Breast epithelium (tissue), 4 donors: Measurements from ENCODE around the gene RDH13. TPM values are rescaled to one million over a fixed set of nuclear protein-coding genes. Genes with fewer than 3 reads are reported as not detected.
"Not testable (repeated sequence)": the region's sequence is repeated elsewhere in the genome, so short reads cannot be mapped to it uniquely, and the experiment has no call there.

Experiments
- DNase-seq, 2 donors: peaks; one replicate each; pipeline ENCODE4 v3.0.0-alpha.2; 2019; ENCODE audit warnings: low spot score in 2 of 2
- H3K27ac ChIP-seq, 2 donors: fragments of 200-600 bp; sonication (generic) in 1 of 2; one replicate each; pipeline ENCODE4 v1.5.1; 2016 to 2019; ENCODE audit warnings: mild to moderate bottlenecking in 1 of 2
- H3K27me3 ChIP-seq, 2 donors: fragments of 200-600 bp; sonication (generic) in 1 of 2; one replicate each; pipeline versions ENCODE4 v1.5.1 to v1.6.0; 2017 to 2019; ENCODE audit warnings: control low read depth in 1 of 2, mild to moderate bottlenecking in 1 of 2
- H3K36me3 ChIP-seq: fragments of 200-600 bp; one replicate; pipeline ENCODE4 v1.5.1; 2019
- H3K4me1 ChIP-seq, 2 donors: fragments of 200-600 bp; sonication (generic); one replicate each; pipeline ENCODE4 v1.5.1; 2016 to 2019; ENCODE audit warnings: control low read depth in 1 of 2
- H3K4me3 ChIP-seq, 3 donors: fragments of 200-600 bp; sonication (generic); 1 replicate in 2 of 3; 2 replicates in 1 of 3; pipeline ENCODE4 v1.5.1; 2016 to 2019; ENCODE audit warnings: mild to moderate bottlenecking in 3 of 3, moderate library complexity in 2 of 3
- H3K9me3 ChIP-seq, 2 donors: fragments of 200-600 bp; sonication (generic) in 1 of 2; one replicate each; pipeline ENCODE4 v1.5.1; 2016 to 2019; ENCODE audit warnings: control low read depth in 1 of 2
- CTCF ChIP-seq, 3 donors: fragments of 450-650 bp; IDR thresholded peaks; one replicate each; pipeline ENCODE4 v1.5.1; 2016 to 2017; ENCODE audit warnings: antibody characterized with exemption in 3 of 3, mild to moderate bottlenecking in 3 of 3, moderate library complexity in 3 of 3
- POLR2A ChIP-seq: fragments of 450-650 bp; IDR thresholded peaks from one replicate; pipeline ENCODE4 v1.6.1; 2016; ENCODE audit warnings: antibody characterized with exemption, mild to moderate bottlenecking, moderate library complexity
- POLR2AphosphoS5 ChIP-seq, 3 donors: sonication (generic); formaldehyde crosslinking; IDR thresholded peaks; one replicate each; pipeline ENCODE4 v1.6.1; 2017; ENCODE audit warnings: antibody characterized with exemption in 3 of 3
- intact Hi-C: fragments of 100-400 bp; cut with DNase I; formaldehyde crosslinking; loops from one replicate; pipeline ENCODE4 v1.15.1; 2023; ENCODE audit warnings: low total_unique reads
- total RNA-seq, 3 donors: library from RNA; depleted of rRNA; stranded (reverse); fragments of >200 nt; gene quantifications; one replicate each; pipeline ENCODE4 v1.1.0, GENCODE V29; 2016

RDH13 gene
- total RNA-seq, 3 donors from 2014 or later, result 11.4 to 33.4 (median 22.3) TPM

DNA sequence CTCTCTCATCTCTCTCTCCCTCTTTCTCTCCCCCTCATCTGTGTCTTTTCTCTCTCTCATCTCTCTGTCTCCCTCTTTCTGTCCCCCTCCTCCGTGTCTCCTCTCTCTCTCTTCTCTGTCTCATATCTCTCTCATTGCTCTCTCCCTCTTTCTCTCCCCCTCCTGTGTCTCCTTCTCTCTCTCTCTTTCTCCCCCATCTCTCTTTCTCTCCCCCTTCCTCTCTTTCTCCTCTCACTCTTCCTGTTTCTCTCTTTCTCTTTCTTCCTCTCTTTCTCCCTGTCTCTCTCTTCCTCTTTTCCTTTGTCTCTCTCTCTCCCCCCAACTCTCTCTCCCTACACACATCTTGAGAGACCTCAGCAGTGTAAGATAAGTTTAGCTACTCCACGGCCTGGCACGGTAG lies 4.9 kb upstream of the RDH13 start:
- Histone ChIP-seq H3K9me3 (no peaks in the 10 kb centered on the region), H3K4me3 (no peak overlapping the region), H3K27ac (no peak overlapping the region), H3K27me3 (peaks cover 3 to 5% of the 10 kb centered on the region in 2 donors), H3K4me1 (no peaks in the 10 kb centered on the region), H3K36me3 (no peaks in the 10 kb centered on the region)
- intact Hi-C loops, result no loop called here
- TF ChIP-seq POLR2A (no peak), CTCF (IDR thresholded peaks at IDR 0.05) (no peak), POLR2AphosphoS5 (IDR thresholded peaks at IDR 0.05) (no peak)
- no peak for DNase-seq

GRCh38 chr19:55066107-55066709 lies 3.3 kb upstream of the RDH13 start:
- TF ChIP-seq CTCF (IDR thresholded peaks at IDR 0.05), result no peak
- TF ChIP-seq POLR2A, result no peak
- no peak for TF ChIP-seq POLR2AphosphoS5 (IDR thresholded peaks at IDR 0.05)
- intact Hi-C loops, result no loop called here

GRCh38 chr19:55065516-55065915 lies 2.6 kb upstream of the RDH13 start:
- H3K4me1 ChIP-seq, H3K36me3 ChIP-seq, H3K27ac ChIP-seq, intact Hi-C loops, DNase-seq, H3K4me3 ChIP-seq, H3K27me3 ChIP-seq, H3K9me3 ChIP-seq: not testable (repeated sequence)

More at GRCh38 chr19:55066107-55066709, 3.3 kb upstream of the RDH13 start:
- Histone ChIP-seq H3K9me3 (no peaks in the 10 kb centered on the region), H3K4me1 (no peaks in the 10 kb centered on the region), H3K36me3 (no peaks in the 10 kb centered on the region), H3K4me3 (no peak overlapping the region), H3K27me3 (peaks cover 3 to 5% of the 10 kb centered on the region in 2 donors), H3K27ac (no peak overlapping the region)
- no peak for DNase-seq

- DNase-seq, result no peak
- no peaks in the 10 kb centered on the region for H3K4me1 ChIP-seq
- H3K27me3 ChIP-seq, result no peaks in the 10 kb centered on the region
- no peaks in the 10 kb centered on the region for H3K36me3 ChIP-seq
- peak overlapping the region; percentile 80 to 82 for H3K27ac ChIP-seq
- no peak for TF ChIP-seq CTCF (IDR thresholded peaks at IDR 0.05)
- TF ChIP-seq POLR2A, result no peak
- TF ChIP-seq POLR2AphosphoS5 (IDR thresholded peaks at IDR 0.05), result no peak
- no peaks in the 10 kb centered on the region for H3K9me3 ChIP-seq
- intact Hi-C loops, result no loop called here
- peak overlapping the region; percentile 72 to 88 (median 87) for H3K4me3 ChIP-seq
Measured at GRCh38 chr19:55063492-55063843, 520 bp upstream of the RDH13 start.

- intact Hi-C loops, H3K4me1 ChIP-seq, H3K36me3 ChIP-seq, H3K27ac ChIP-seq, H3K9me3 ChIP-seq, H3K27me3 ChIP-seq, H3K4me3 ChIP-seq, DNase-seq: not testable (repeated sequence)
Measured at GRCh38 chr19:55060287-55060686, 2.7 kb downstream of the RDH13 start.

- Histone ChIP-seq H3K27ac (no peak overlapping the region), H3K4me1 (no peaks in the 10 kb centered on the region), H3K36me3 (no peaks in the 10 kb centered on the region), H3K27me3 (no peaks in the 10 kb centered on the region), H3K4me3 (no peak overlapping the region), H3K9me3 (no peaks in the 10 kb centered on the region)
- intact Hi-C loops, result no loop called here
- TF ChIP-seq CTCF (IDR thresholded peaks at IDR 0.05) (no peak), POLR2AphosphoS5 (IDR thresholded peaks at IDR 0.05) (no peak), POLR2A (no peak)
- no peak for DNase-seq
Measured at GRCh38 chr19:55058781-55059610, 4.0 kb downstream of the RDH13 start.
